Fibroblast of lung (primary cell): ENCODE data around the gene RBMS1. TPM values are rescaled to one million over a fixed set of nuclear protein-coding genes. Genes with fewer than 3 reads are reported as not detected.

ENCODE experiments used
- DNase-seq, 2 donors: peaks; one replicate each; pipeline versions ENCODE4 v3.0.0 to v3.0.0-alpha.2; 2010; ENCODE audit warnings: low read depth in 2 of 2
- H2AFZ ChIP-seq: 2 replicates; pipeline ENCODE4 v1.5.1; 2012; ENCODE audit warnings: low read length, control low read depth, inconsistent platforms
- H3K27ac ChIP-seq: 2 replicates; pipeline ENCODE4 v1.5.1; 2011; ENCODE audit warnings: low read length, control low read depth; ENCODE audit not compliant: insufficient read depth
- H3K27me3 ChIP-seq: 2 replicates; pipeline ENCODE4 v1.5.1; 2011; ENCODE audit warnings: mild to moderate bottlenecking, low read length; ENCODE audit not compliant: control insufficient read depth, insufficient read depth
- H3K36me3 ChIP-seq: 2 replicates; pipeline ENCODE4 v1.5.1; 2011; ENCODE audit warnings: low read length; ENCODE audit not compliant: control insufficient read depth, insufficient read depth
- H3K4me1 ChIP-seq: 2 replicates; pipeline ENCODE4 v1.5.1; 2011; ENCODE audit warnings: low read length; ENCODE audit not compliant: control insufficient read depth, insufficient read depth; ENCODE audit errors: extremely low read depth
- H3K4me2 ChIP-seq: 2 replicates; pipeline ENCODE4 v1.5.1; 2011; ENCODE audit warnings: low read length, control low read depth; ENCODE audit not compliant: insufficient read depth; ENCODE audit errors: extremely low read depth
- H3K4me3 ChIP-seq, 4 experiments: fragments of 200-600 bp in 1 of 4; sonication (generic) in 1 of 4; replicated peaks in 1 of 4; 2 replicates each; pipeline ENCODE4 v1.5.1; 2011 to 2016; ENCODE audit warnings: low read length in 4 of 4, low read depth in 3 of 4, mild to moderate bottlenecking in 3 of 4, control low read depth in 2 of 4, inconsistent platforms in 1 of 4, mixed read lengths in 1 of 4; ENCODE audit not compliant: insufficient read depth in 1 of 4; ENCODE audit errors: control extremely low read depth in 1 of 4
- H3K79me2 ChIP-seq: 2 replicates; pipeline ENCODE4 v1.5.1; 2012; ENCODE audit warnings: mild to moderate bottlenecking, low read length, inconsistent platforms; ENCODE audit not compliant: control insufficient read depth, insufficient read depth
- H3K9ac ChIP-seq: 2 replicates; pipeline ENCODE4 v1.5.1; 2011; ENCODE audit warnings: mild to moderate bottlenecking, low read length, control low read depth; ENCODE audit not compliant: insufficient read depth
- H3K9me3 ChIP-seq: 2 replicates; pipeline ENCODE4 v1.5.1; 2012; ENCODE audit warnings: low read depth, low read length; ENCODE audit not compliant: control insufficient read depth, insufficient read depth
- H4K20me1 ChIP-seq: 2 replicates; pipeline ENCODE4 v1.5.1; 2011; ENCODE audit warnings: low read length; ENCODE audit not compliant: control insufficient read depth, insufficient read depth; ENCODE audit errors: extremely low read depth
- EZH2 ChIP-seq: IDR thresholded peaks from 2 replicates; pipeline ENCODE4 v1.5.1; 2012; ENCODE audit warnings: low read length, control low read depth, mild to moderate bottlenecking; ENCODE audit errors: missing control alignments
- polyA plus RNA-seq, 2 donors: library from polyadenylated mRNA; depleted of rRNA in 1 of 2; stranded (reverse) in 1 of 2; unstranded in 1 of 2; fragments of >200 nt; gene quantifications; 2 replicates each; pipeline ENCODE4 v1.2.1, GENCODE V29; 2011 to 2012; ENCODE audit warnings: missing spikeins in 1 of 2
- total RNA-seq: library from RNA; depleted of rRNA; stranded (reverse); fragments of >200 nt; gene quantifications from 2 replicates; pipeline ENCODE4 v1.2.1, GENCODE V29; 2014
- TF ChIP-seq, protein P1 (sequence below), 2 donors: IDR thresholded peaks in 1 of 2; conservative IDR thresholded peaks in 1 of 2; 1 replicate in 1 of 2; 2 replicates in 1 of 2; pipeline ENCODE4 v1.5.1; 2011 to 2012; ENCODE audit warnings: low read length in 2 of 2, control low read depth in 1 of 2, inconsistent platforms in 1 of 2, low read depth in 1 of 2, mild to moderate bottlenecking in 1 of 2

The RBMS1 gene
- total and polyA plus RNA-seq, 2 donors (not counting 1 experiment from before 2014, with no cell fraction given): 77.3 to 146 TPM

GRCh38 chr2:160226367-160226766 lies 267.2 kb downstream of the RBMS1 start:
- TF ChIP-seq, protein P1, sequence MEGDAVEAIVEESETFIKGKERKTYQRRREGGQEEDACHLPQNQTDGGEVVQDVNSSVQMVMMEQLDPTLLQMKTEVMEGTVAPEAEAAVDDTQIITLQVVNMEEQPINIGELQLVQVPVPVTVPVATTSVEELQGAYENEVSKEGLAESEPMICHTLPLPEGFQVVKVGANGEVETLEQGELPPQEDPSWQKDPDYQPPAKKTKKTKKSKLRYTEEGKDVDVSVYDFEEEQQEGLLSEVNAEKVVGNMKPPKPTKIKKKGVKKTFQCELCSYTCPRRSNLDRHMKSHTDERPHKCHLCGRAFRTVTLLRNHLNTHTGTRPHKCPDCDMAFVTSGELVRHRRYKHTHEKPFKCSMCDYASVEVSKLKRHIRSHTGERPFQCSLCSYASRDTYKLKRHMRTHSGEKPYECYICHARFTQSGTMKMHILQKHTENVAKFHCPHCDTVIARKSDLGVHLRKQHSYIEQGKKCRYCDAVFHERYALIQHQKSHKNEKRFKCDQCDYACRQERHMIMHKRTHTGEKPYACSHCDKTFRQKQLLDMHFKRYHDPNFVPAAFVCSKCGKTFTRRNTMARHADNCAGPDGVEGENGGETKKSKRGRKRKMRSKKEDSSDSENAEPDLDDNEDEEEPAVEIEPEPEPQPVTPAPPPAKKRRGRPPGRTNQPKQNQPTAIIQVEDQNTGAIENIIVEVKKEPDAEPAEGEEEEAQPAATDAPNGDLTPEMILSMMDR (conservative IDR thresholded peaks at IDR 0.05 in 1 of 2, IDR thresholded peaks at IDR 0.05 in 1 of 2; ENCODE audit: low read depth in 1 of 2, low read length in 2 of 2): no peak
- no peak for TF ChIP-seq EZH2
- Histone ChIP-seq H3K9ac (no peak overlapping the region), H3K79me2 (no peaks in the 10 kb centered on the region), H3K27ac (no peak overlapping the region), H4K20me1 (no peaks in the 10 kb centered on the region), H3K4me3 (no peak overlapping the region), H3K36me3 (no peaks in the 10 kb centered on the region), H3K4me1 (peaks cover 26% of the 10 kb centered on the region), H3K9me3 (no peaks in the 10 kb centered on the region), H3K4me2 (no peak overlapping the region), H2AFZ (no peak overlapping the region), H3K27me3 (no peaks in the 10 kb centered on the region)
- DNase-seq: no peak

DNA sequence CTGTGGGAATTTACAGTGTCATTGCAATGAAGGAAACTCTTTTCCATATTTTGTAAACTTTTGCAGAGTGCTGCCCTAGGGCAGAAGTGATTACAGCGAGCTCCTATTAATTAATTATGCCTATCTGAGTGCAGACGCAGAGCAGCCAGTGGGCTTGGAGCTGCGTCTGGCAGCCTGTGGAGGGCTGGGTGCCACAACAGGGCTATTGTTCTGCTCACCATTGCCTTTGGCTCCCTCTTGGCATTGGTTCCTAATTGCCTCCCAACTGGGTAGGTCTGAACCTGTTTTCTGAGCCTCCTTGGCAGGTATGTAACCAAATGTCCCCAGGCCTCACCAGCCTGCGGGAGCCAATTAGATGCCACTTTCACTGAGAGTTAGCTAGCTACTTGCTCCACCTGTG lies 267.9 kb downstream of the RBMS1 start:
- H3K79me2 ChIP-seq: no peaks in the 10 kb centered on the region
- H3K9me3 ChIP-seq: no peaks in the 10 kb centered on the region
- H3K36me3 ChIP-seq: no peaks in the 10 kb centered on the region
- no peaks in the 10 kb centered on the region for H3K27me3 ChIP-seq
- TF ChIP-seq, protein P1 (conservative IDR thresholded peaks at IDR 0.05 in 1 of 2, IDR thresholded peaks at IDR 0.05 in 1 of 2; ENCODE audit: low read depth in 1 of 2, low read length in 2 of 2): no peak
- TF ChIP-seq EZH2: no peak
- H3K27ac ChIP-seq: no peak overlapping the region
- H2AFZ ChIP-seq: no peak overlapping the region
- no peak overlapping the region for H3K4me2 ChIP-seq
- no peak overlapping the region for H3K9ac ChIP-seq
- no peaks in the 10 kb centered on the region for H4K20me1 ChIP-seq
- DNase-seq: no peak
- H3K4me1 ChIP-seq: peaks cover 26% of the 10 kb centered on the region
- H3K4me3 ChIP-seq: no peak overlapping the region

GRCh38 chr2:160224507-160224906 lies 269.1 kb downstream of the RBMS1 start:
- Histone ChIP-seq H3K27ac (peak overlapping the region; percentile 8), H3K36me3 (no peaks in the 10 kb centered on the region), H3K9ac (no peak overlapping the region), H3K9me3 (no peaks in the 10 kb centered on the region), H2AFZ (no peak overlapping the region), H3K4me1 (peaks cover 29% of the 10 kb centered on the region), H3K27me3 (no peaks in the 10 kb centered on the region), H3K79me2 (no peaks in the 10 kb centered on the region), H3K4me3 (no peak overlapping the region), H3K4me2 (peak overlapping the region; percentile 41), H4K20me1 (no peaks in the 10 kb centered on the region)
- no peak for TF ChIP-seq EZH2
- TF ChIP-seq, protein P1 (conservative IDR thresholded peaks at IDR 0.05 in 1 of 2, IDR thresholded peaks at IDR 0.05 in 1 of 2; ENCODE audit: low read depth in 1 of 2, low read length in 2 of 2): no peak
- no peak for DNase-seq
